Measurements from ENCODE around the gene EIF5AL1.
"Not testable (repeated sequence)": the region's sequence is repeated elsewhere in the genome, so short reads cannot be mapped to it uniquely, and the experiment has no call there.

The EIF5AL1 gene

GRCh38 chr10:79488336-79488735, 24.0 kb upstream of the EIF5AL1 start:
- no peak for DNase-seq

- DNase-seq = no peak
These were observed 23.5 kb upstream of the EIF5AL1 start for GRCh38 chr10:79488870-79489269.

GRCh38 chr10:79490400-79491142, 21.8 kb upstream of the EIF5AL1 start:
- no peak for DNase-seq

- no peak for DNase-seq
These were observed 21.0 kb upstream of the EIF5AL1 start for GRCh38 chr10:79491143-79491835.

GRCh38 chr10:79492256-79492655, 20.1 kb upstream of the EIF5AL1 start:
- no peak for DNase-seq

GRCh38 chr10:79492839-79493238, 19.5 kb upstream of the EIF5AL1 start:
- DNase-seq = no peak

GRCh38 chr10:79493806-79494205, 18.5 kb upstream of the EIF5AL1 start:
- DNase-seq = no peak

GRCh38 chr10:79494871-79495705, 17.2 kb upstream of the EIF5AL1 start:
- DNase-seq = no peak

GRCh38 chr10:79495791-79496190, 16.5 kb upstream of the EIF5AL1 start:
- DNase-seq = no peak

- no peak for DNase-seq
These were observed 15.4 kb upstream of the EIF5AL1 start for GRCh38 chr10:79496896-79497295.

- DNase-seq = no peak
These were observed 14.0 kb upstream of the EIF5AL1 start for GRCh38 chr10:79498291-79498829.

GRCh38 chr10:79502561-79503309, 9.6 kb upstream of the EIF5AL1 start:
- no peak for DNase-seq

GRCh38 chr10:79503787-79504186, 8.5 kb upstream of the EIF5AL1 start:
- DNase-seq = not testable (repeated sequence)

GRCh38 chr10:79504483-79504882, 7.8 kb upstream of the EIF5AL1 start:
- DNase-seq = not testable (repeated sequence)

- not testable (repeated sequence) for DNase-seq
These were observed 7.0 kb upstream of the EIF5AL1 start for GRCh38 chr10:79505328-79505727.

- DNase-seq = no peak
These were observed 6.5 kb upstream of the EIF5AL1 start for GRCh38 chr10:79505829-79506228.

- DNase-seq = no peak
These were observed 4.7 kb upstream of the EIF5AL1 start for GRCh38 chr10:79507440-79508167.

- not testable (repeated sequence) for DNase-seq
These were observed 4.1 kb upstream of the EIF5AL1 start for GRCh38 chr10:79508245-79508644.

- DNase-seq = not testable (repeated sequence)
These were observed 2.9 kb upstream of the EIF5AL1 start for GRCh38 chr10:79509306-79509933.

GRCh38 chr10:79509934-79510508, 2.3 kb upstream of the EIF5AL1 start:
- DNase-seq = not testable (repeated sequence)

All from activated CD4-positive, alpha-beta T cell treated with anti-CD3 and anti-CD28 coated beads for 48 hours (primary cell).